MM.1S (cell line): Measurements from ENCODE around the gene PIEZO2.
"Not testable (repeated sequence)": the region's sequence is repeated elsewhere in the genome, so short reads cannot be mapped to it uniquely, and the experiment has no call there.

Experiments
- DNase-seq: peaks from one replicate; pipeline ENCODE4 v3.0.0-alpha.2; 2015
- H2AFZ ChIP-seq: fragments of 300-600 bp; sonication (generic); 2 replicates; pipeline ENCODE4 v1.6.0; 2016; ENCODE audit warnings: antibody characterized with exemption, low read length
- H3F3A ChIP-seq: fragments of 300-600 bp; sonication (generic); 2 replicates; pipeline ENCODE4 v1.6.1; 2016; ENCODE audit warnings: mild to moderate bottlenecking, antibody characterized with exemption, low read length, moderate library complexity, mixed read lengths; ENCODE audit not compliant: insufficient read depth
- H3K27ac ChIP-seq: fragments of 300-600 bp; sonication (generic); 2 replicates; pipeline ENCODE4 v1.5.1; 2016; ENCODE audit warnings: mild to moderate bottlenecking, low read length
- H3K27me3 ChIP-seq: fragments of 300-600 bp; sonication (generic); replicated peaks from 2 replicates; pipeline ENCODE4 v1.6.0; 2016; ENCODE audit warnings: low read length; ENCODE audit not compliant: insufficient read depth
- H3K36me3 ChIP-seq: fragments of 300-600 bp; sonication (generic); replicated peaks from 2 replicates; pipeline ENCODE4 v1.6.1; 2016; ENCODE audit warnings: mild to moderate bottlenecking, low read length, mixed read lengths; ENCODE audit not compliant: insufficient read depth
- H3K4me1 ChIP-seq: fragments of 300-600 bp; sonication (generic); 2 replicates; pipeline ENCODE4 v1.6.1; 2016; ENCODE audit warnings: low read length, mixed read lengths
- H3K4me2 ChIP-seq: fragments of 300-600 bp; sonication (generic); 2 replicates; pipeline ENCODE4 v1.6.0; 2016; ENCODE audit warnings: low read depth, low read length
- H3K4me3 ChIP-seq: fragments of 300-600 bp; sonication (generic); 2 replicates; pipeline ENCODE4 v1.5.1; 2016; ENCODE audit warnings: low read length, mixed read lengths
- H3K79me2 ChIP-seq: fragments of 300-600 bp; sonication (generic); 2 replicates; pipeline ENCODE4 v1.6.1; 2016; ENCODE audit warnings: mixed run types, low read length, mixed read lengths
- H3K9ac ChIP-seq: fragments of 300-600 bp; sonication (generic); 2 replicates; pipeline ENCODE4 v1.6.1; 2016; ENCODE audit warnings: low read length, mixed read lengths
- H3K9me2 ChIP-seq: fragments of 300-600 bp; sonication (generic); replicated peaks from 2 replicates; pipeline ENCODE4 v1.6.1; 2016; ENCODE audit warnings: mild to moderate bottlenecking, low read length, mixed read lengths; ENCODE audit not compliant: insufficient read depth
- H3K9me3 ChIP-seq: fragments of 300-600 bp; sonication (generic); replicated peaks from 2 replicates; pipeline ENCODE4 v1.6.1; 2016; ENCODE audit warnings: mild to moderate bottlenecking, low read length, mixed read lengths; ENCODE audit not compliant: insufficient read depth
- H4K20me1 ChIP-seq: fragments of 300-600 bp; sonication (generic); 2 replicates; pipeline ENCODE4 v1.6.1; 2016; ENCODE audit warnings: mild to moderate bottlenecking, low read length, moderate library complexity, mixed read lengths; ENCODE audit not compliant: insufficient read depth
- EZH2 ChIP-seq: fragments of 300-600 bp; sonication (generic); optimal IDR thresholded peaks from 2 replicates; pipeline ENCODE3; 2017; ENCODE audit warnings: low read depth, mild to moderate bottlenecking, antibody characterized with exemption, low read length, mixed read lengths
- EZH2phosphoT487 ChIP-seq: fragments of 300-600 bp; sonication (generic); IDR thresholded peaks from 2 replicates; pipeline ENCODE4 v1.6.1; 2018; ENCODE audit warnings: antibody characterized with exemption, low read length
- TF ChIP-seq, protein P1 (sequence below): fragments of 300-600 bp; sonication (generic); IDR thresholded peaks from 2 replicates; pipeline ENCODE4 v1.5.1; 2016; ENCODE audit warnings: antibody characterized with exemption, low read length, mixed read lengths

PIEZO2 gene

GRCh38 chr18:11137400-11137799 is 12.0 kb downstream of the PIEZO2 start:
- no peak overlapping the region for H2AFZ ChIP-seq
- no peaks in the 10 kb centered on the region for H3F3A ChIP-seq
- no peak overlapping the region for H3K4me2 ChIP-seq
- H3K79me2 ChIP-seq: no peaks in the 10 kb centered on the region
- H3K9me3 ChIP-seq: no peaks in the 10 kb centered on the region
- H3K4me3 ChIP-seq: no peak overlapping the region
- no peaks in the 10 kb centered on the region for H3K9me2 ChIP-seq
- no peaks in the 10 kb centered on the region for H4K20me1 ChIP-seq
- H3K27ac ChIP-seq: no peak overlapping the region
- no peaks in the 10 kb centered on the region for H3K4me1 ChIP-seq
- TF ChIP-seq EZH2 (no peak), EZH2phosphoT487 (no peak)
- TF ChIP-seq, protein P1, sequence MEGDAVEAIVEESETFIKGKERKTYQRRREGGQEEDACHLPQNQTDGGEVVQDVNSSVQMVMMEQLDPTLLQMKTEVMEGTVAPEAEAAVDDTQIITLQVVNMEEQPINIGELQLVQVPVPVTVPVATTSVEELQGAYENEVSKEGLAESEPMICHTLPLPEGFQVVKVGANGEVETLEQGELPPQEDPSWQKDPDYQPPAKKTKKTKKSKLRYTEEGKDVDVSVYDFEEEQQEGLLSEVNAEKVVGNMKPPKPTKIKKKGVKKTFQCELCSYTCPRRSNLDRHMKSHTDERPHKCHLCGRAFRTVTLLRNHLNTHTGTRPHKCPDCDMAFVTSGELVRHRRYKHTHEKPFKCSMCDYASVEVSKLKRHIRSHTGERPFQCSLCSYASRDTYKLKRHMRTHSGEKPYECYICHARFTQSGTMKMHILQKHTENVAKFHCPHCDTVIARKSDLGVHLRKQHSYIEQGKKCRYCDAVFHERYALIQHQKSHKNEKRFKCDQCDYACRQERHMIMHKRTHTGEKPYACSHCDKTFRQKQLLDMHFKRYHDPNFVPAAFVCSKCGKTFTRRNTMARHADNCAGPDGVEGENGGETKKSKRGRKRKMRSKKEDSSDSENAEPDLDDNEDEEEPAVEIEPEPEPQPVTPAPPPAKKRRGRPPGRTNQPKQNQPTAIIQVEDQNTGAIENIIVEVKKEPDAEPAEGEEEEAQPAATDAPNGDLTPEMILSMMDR: no peak
- no peak for DNase-seq
- no peak overlapping the region for H3K9ac ChIP-seq
- H3K27me3 ChIP-seq: no peaks in the 10 kb centered on the region
- no peaks in the 10 kb centered on the region for H3K36me3 ChIP-seq

DNA sequence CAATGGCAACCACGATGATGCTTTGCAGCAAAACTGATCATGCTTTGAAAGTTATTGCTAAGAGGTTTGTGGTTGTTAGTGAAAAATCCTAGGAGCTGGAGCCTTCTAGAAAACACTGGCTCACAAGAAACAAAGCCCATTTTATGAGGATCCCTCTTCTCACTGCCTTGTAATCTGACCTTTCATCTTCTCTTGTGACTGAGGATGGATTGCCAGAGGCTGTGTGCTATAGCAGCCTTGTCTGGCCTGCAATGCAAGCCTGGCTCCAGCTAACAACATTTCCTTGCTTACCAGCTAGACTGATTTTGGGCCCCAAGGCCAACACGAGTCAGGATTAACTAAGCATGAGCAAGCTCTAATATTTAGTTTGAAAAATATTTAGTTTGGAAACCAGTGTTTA is 13.1 kb downstream of the PIEZO2 start:
- Histone ChIP-seq H3K9me2 (no peaks in the 10 kb centered on the region), H3F3A (no peaks in the 10 kb centered on the region), H3K79me2 (no peaks in the 10 kb centered on the region), H3K9ac (no peak overlapping the region), H3K27me3 (no peaks in the 10 kb centered on the region), H3K4me2 (no peak overlapping the region), H3K36me3 (no peaks in the 10 kb centered on the region), H2AFZ (no peak overlapping the region), H3K4me3 (no peak overlapping the region), H3K4me1 (no peaks in the 10 kb centered on the region), H3K27ac (no peak overlapping the region), H3K9me3 (no peaks in the 10 kb centered on the region), H4K20me1 (no peaks in the 10 kb centered on the region)
- DNase-seq: no peak
- TF ChIP-seq EZH2 (no peak), EZH2phosphoT487 (no peak)
- TF ChIP-seq, protein P1: no peak

GRCh38 chr18:11134940-11135339 is 14.4 kb downstream of the PIEZO2 start:
- H3K9me2 ChIP-seq: no peaks in the 10 kb centered on the region
- H4K20me1 ChIP-seq: no peaks in the 10 kb centered on the region
- no peaks in the 10 kb centered on the region for H3K27me3 ChIP-seq
- H3K4me1 ChIP-seq: no peaks in the 10 kb centered on the region
- H2AFZ ChIP-seq: no peak overlapping the region
- no peaks in the 10 kb centered on the region for H3K36me3 ChIP-seq
- H3K9me3 ChIP-seq: no peaks in the 10 kb centered on the region
- H3K4me3 ChIP-seq: no peak overlapping the region
- DNase-seq: no peak
- no peaks in the 10 kb centered on the region for H3K79me2 ChIP-seq
- TF ChIP-seq, protein P1: no peak
- TF ChIP-seq EZH2 (no peak), EZH2phosphoT487 (no peak)
- no peak overlapping the region for H3K4me2 ChIP-seq
- no peak overlapping the region for H3K27ac ChIP-seq
- H3K9ac ChIP-seq: no peak overlapping the region
- H3F3A ChIP-seq: no peaks in the 10 kb centered on the region

DNA sequence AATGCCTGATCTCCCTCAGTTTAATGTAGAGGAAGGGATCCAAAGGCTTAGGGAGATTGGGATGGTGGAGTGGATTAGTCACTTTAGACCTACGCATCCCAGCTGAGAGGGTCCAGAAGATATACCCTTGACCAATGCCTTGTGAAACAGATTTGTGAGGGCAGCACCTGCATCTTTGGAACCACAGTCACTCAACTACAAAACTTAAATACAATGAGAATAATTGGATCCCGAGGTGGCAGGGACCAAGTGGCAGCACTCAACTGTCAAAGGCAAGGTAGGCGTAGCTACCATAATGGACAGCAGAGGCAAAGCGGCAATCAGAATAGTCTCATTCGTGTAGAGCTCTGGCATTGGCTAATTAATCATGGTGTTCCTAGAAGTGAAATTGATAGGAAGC is 20.3 kb downstream of the PIEZO2 start:
- H3K27me3 ChIP-seq: not testable (repeated sequence)

More for the DNA sequence above, 20.3 kb downstream of the PIEZO2 start:
- not testable (repeated sequence) for H3K9me2 ChIP-seq, H3K4me1 ChIP-seq, H2AFZ ChIP-seq, H3K27ac ChIP-seq, DNase-seq, H3K4me2 ChIP-seq, H3K36me3 ChIP-seq, H3F3A ChIP-seq, H3K9ac ChIP-seq, H3K4me3 ChIP-seq, H3K79me2 ChIP-seq, H4K20me1 ChIP-seq, H3K9me3 ChIP-seq
